ENCODE data around the gene RTL5. TPM values are rescaled to one million over a fixed set of nuclear protein-coding genes. Genes with fewer than 3 reads are reported as not detected.

The RTL5 gene
- total RNA-seq, 2 experiments from 2014 or later: 2.4 to 3.0 TPM

GRCh38 chrX:72089254-72089653 lies 42.5 kb downstream of the RTL5 start:
- Mint-ChIP-seq H3K4me1 (no peaks in the 10 kb centered on the region), H3K4me3 (no peak overlapping the region), H3K9me3 (no peaks in the 10 kb centered on the region), H3K36me3 (no peaks in the 10 kb centered on the region), H3K27ac (no peak overlapping the region), H3K27me3 (peaks cover 25% of the 10 kb centered on the region)
- no peak for DNase-seq
- no peak for ATAC-seq (ENCODE audit: low read depth)
- POLR2A ChIA-PET: no interaction called here

- Mint-ChIP-seq H3K4me3 (no peak overlapping the region), H3K27me3 (peaks cover 25% of the 10 kb centered on the region), H3K27ac (no peak overlapping the region), H3K36me3 (no peaks in the 10 kb centered on the region), H3K4me1 (no peaks in the 10 kb centered on the region), H3K9me3 (no peaks in the 10 kb centered on the region)
- no peak for ATAC-seq (ENCODE audit: low read depth)
- no peak for DNase-seq
- POLR2A ChIA-PET: no interaction called here
Observed at GRCh38 chrX:72088761-72089160, 43.0 kb downstream of the RTL5 start.

GRCh38 chrX:72086995-72087394 lies 44.7 kb downstream of the RTL5 start:
- Mint-ChIP-seq H3K4me3 (no peak overlapping the region), H3K27me3 (peaks cover 12% of the 10 kb centered on the region), H3K4me1 (no peaks in the 10 kb centered on the region), H3K36me3 (no peaks in the 10 kb centered on the region), H3K9me3 (no peaks in the 10 kb centered on the region), H3K27ac (no peak overlapping the region)
- no peak for ATAC-seq (ENCODE audit: low read depth)
- POLR2A ChIA-PET: no interaction called here
- DNase-seq: no peak

- Mint-ChIP-seq H3K4me1 (no peaks in the 10 kb centered on the region), H3K27me3 (peaks cover 11% of the 10 kb centered on the region), H3K36me3 (no peaks in the 10 kb centered on the region), H3K4me3 (no peak overlapping the region), H3K27ac (no peak overlapping the region), H3K9me3 (no peaks in the 10 kb centered on the region)
- DNase-seq (no peak), ATAC-seq (ENCODE audit: low read depth) (no peak)
- POLR2A ChIA-PET: no interaction called here
Observed at GRCh38 chrX:72084114-72084513, 47.6 kb downstream of the RTL5 start.

- H3K4me3 Mint-ChIP-seq: no peak overlapping the region
- ATAC-seq (ENCODE audit: low read depth) (no peak), DNase-seq (no peak)
- H3K36me3 Mint-ChIP-seq: no peaks in the 10 kb centered on the region
- peaks cover 2% of the 10 kb centered on the region for H3K4me1 Mint-ChIP-seq
- peaks cover 11% of the 10 kb centered on the region for H3K27me3 Mint-ChIP-seq
- no peak overlapping the region for H3K27ac Mint-ChIP-seq
- POLR2A ChIA-PET: no interaction called here
- no peaks in the 10 kb centered on the region for H3K9me3 Mint-ChIP-seq
Observed at GRCh38 chrX:72083291-72083690, 48.4 kb downstream of the RTL5 start.

- Mint-ChIP-seq H3K27ac (no peak overlapping the region), H3K9me3 (no peaks in the 10 kb centered on the region), H3K27me3 (peaks cover 17% of the 10 kb centered on the region), H3K4me1 (peaks cover 3% of the 10 kb centered on the region), H3K4me3 (no peak overlapping the region), H3K36me3 (no peaks in the 10 kb centered on the region)
- POLR2A ChIA-PET: no interaction called here
- DNase-seq: no peak
- ATAC-seq (ENCODE audit: low read depth): no peak
Observed at GRCh38 chrX:72081605-72082320, 50.0 kb downstream of the RTL5 start.

GRCh38 chrX:72080800-72081199 lies 50.9 kb downstream of the RTL5 start:
- Mint-ChIP-seq H3K27ac (no peak overlapping the region), H3K4me3 (no peak overlapping the region), H3K4me1 (peaks cover 3% of the 10 kb centered on the region), H3K27me3 (peaks cover 15% of the 10 kb centered on the region), H3K36me3 (no peaks in the 10 kb centered on the region), H3K9me3 (no peaks in the 10 kb centered on the region)
- no peak for ATAC-seq (ENCODE audit: low read depth)
- POLR2A ChIA-PET: no interaction called here
- DNase-seq: no peak

- Mint-ChIP-seq H3K36me3 (no peaks in the 10 kb centered on the region), H3K27ac (no peak overlapping the region), H3K9me3 (no peaks in the 10 kb centered on the region), H3K4me1 (peaks cover 3% of the 10 kb centered on the region), H3K4me3 (no peak overlapping the region), H3K27me3 (peaks cover 10% of the 10 kb centered on the region)
- ATAC-seq (ENCODE audit: low read depth) (no peak), DNase-seq (no peak)
- POLR2A ChIA-PET: no interaction called here
Observed at GRCh38 chrX:72080150-72080549, 51.6 kb downstream of the RTL5 start.

GRCh38 chrX:72079607-72080006 lies 52.1 kb downstream of the RTL5 start:
- H3K27me3 Mint-ChIP-seq: peaks cover 13% of the 10 kb centered on the region
- POLR2A ChIA-PET: no interaction called here
- ATAC-seq (ENCODE audit: low read depth): no peak

GRCh38 chrX:72078411-72078810 lies 53.3 kb downstream of the RTL5 start:
- Mint-ChIP-seq H3K9me3 (no peaks in the 10 kb centered on the region), H3K36me3 (no peaks in the 10 kb centered on the region), H3K4me3 (no peak overlapping the region), H3K27ac (no peak overlapping the region), H3K27me3 (peaks cover 17% of the 10 kb centered on the region), H3K4me1 (peaks cover 3% of the 10 kb centered on the region)
- DNase-seq: no peak
- no peak for ATAC-seq (ENCODE audit: low read depth)
- POLR2A ChIA-PET: no interaction called here

More at GRCh38 chrX:72079607-72080006, 52.1 kb downstream of the RTL5 start:
- Mint-ChIP-seq H3K9me3 (no peaks in the 10 kb centered on the region), H3K36me3 (no peaks in the 10 kb centered on the region), H3K4me3 (no peak overlapping the region), H3K27ac (no peak overlapping the region), H3K4me1 (peaks cover 3% of the 10 kb centered on the region)
- no peak for DNase-seq

Other genes with a start within 250 kb of the RTL5 start
- 1 to 10 TPM; 1.6 TPM for gene NHSL2, start 221.1 kb downstream of the RTL5 start, total RNA-seq
- 1 to 10 TPM; 9.3 to 9.5 TPM for gene PIN4, start 49.8 kb upstream of the RTL5 start, total RNA-seq
- gene ERCC6L, start 107.1 kb upstream of the RTL5 start, total RNA-seq: 1 to 10 TPM; 7.9 to 8.2 TPM
- gene RPS4X, start 145.3 kb upstream of the RTL5 start, total RNA-seq: 100 to 1,000 TPM; 895 to 956 TPM
- gene CITED1, start 174.0 kb upstream of the RTL5 start, total RNA-seq: under 1 TPM in 1 of 2 experiments, not detected in 1; 0.40 TPM

All from activated naive CD8-positive, alpha-beta T cell treated with anti-CD3 and anti-CD28 coated beads, Interleukin-2, amount 10 ng/mL, durations not matched to agents 7 days and 5 days (primary cell).